Stimulated activated CD4-positive, alpha-beta T cell treated with anti-CD3 and anti-CD28 coated beads, TNF-alpha, amount 100 ng/mL, for 24 hours (primary cell): ENCODE measurements around the gene DOCK11.

Experiments used
- DNase-seq, 3 experiments: peaks; one replicate each; pipeline ENCODE4 v3.0.0-alpha.2; 2020; ENCODE audit warnings: low read depth in 3 of 3

The DOCK11 gene

DNA sequence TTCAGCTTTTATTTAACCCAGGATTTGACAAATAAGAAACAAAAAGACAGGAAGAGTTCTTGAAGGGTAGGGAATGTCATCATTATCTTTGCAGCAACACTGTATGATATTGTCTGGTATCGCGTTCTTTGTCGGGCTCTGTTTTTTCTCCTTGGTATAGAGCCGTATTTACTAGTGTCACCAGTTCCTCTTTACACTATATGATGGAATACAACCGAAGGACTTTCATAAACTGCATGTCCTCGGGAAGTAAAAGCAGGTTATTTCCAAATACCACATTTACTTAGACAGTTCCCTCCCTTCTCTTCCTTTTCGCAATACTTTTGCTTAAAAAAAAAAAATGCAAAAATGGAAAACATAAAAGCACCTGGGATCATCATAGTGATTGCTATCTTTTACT, 135.2 kb downstream of the DOCK11 start:
- DNase-seq, result no peak

GRCh38 chrX:118631586-118631985, 136.0 kb downstream of the DOCK11 start:
- DNase-seq, result no peak

DNA sequence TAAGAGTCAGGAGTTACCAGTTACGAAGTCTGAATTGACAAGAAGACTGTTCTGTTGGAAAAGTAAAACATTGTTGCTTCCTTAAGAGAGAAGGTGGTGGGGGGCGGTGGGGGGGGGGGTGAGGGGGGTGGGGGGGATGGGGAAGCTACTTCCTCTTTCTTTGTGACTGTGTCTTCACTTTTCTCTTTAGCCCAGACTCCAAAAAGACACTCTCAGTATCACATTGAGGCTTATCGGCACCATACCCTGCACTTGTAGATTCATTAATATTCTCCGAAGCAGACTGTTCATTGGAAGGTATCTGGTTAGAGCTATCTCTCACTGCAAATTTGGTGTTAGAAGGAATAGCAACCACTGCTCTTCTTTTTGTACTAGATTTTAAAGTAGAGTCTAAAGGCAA, 137.2 kb downstream of the DOCK11 start:
- DNase-seq, result no peak

DNA sequence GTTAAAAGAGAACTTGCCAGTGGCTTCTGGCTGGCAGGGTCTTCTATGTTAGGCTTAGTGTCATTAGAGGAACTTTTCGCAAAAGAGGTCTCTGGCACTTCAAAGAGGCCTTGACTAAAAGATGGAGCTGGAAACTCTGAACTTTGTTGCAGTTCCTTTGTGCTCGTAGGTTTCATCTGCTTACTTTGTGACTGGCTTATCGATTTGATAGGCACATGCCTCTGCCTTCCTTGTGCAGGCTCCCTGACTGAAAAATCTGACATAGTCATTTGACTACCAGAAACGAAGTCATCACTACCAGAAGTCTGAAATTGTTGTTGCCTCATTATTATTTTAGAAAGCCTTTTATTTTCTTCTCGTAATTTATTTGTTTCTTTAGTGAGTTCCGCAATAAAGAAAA, 137.9 kb downstream of the DOCK11 start:
- no peak for DNase-seq

- no peak for DNase-seq
These were observed 138.7 kb downstream of the DOCK11 start for GRCh38 chrX:118634336-118634735.

GRCh38 chrX:118637997-118638396, 142.4 kb downstream of the DOCK11 start:
- DNase-seq, result no peak

DNA sequence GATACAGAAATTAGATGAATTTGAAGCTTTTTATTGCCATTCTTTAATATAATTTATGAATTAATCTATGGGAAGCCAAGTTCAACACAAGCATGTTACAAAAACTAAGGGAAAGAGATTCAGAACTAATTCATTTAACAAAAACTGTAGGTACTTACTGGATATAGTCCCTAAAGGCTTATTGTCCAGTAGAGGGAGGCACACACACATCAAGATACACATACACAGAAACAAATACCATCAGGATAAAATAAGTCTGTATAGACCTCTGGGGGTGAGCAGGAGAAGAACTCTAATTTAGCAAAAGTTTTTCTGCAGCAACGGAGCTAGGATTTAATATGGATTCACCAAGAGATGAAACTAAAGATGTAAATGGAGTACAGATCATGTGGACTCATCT, 148.8 kb downstream of the DOCK11 start:
- no peak for DNase-seq

GRCh38 chrX:118652717-118653116, 157.1 kb downstream of the DOCK11 start:
- no peak for DNase-seq

- DNase-seq, result no peak
These were observed 158.7 kb downstream of the DOCK11 start for GRCh38 chrX:118654331-118654730.

- DNase-seq, result no peak
These were observed 160.1 kb downstream of the DOCK11 start for GRCh38 chrX:118655561-118656246.

- no peak for DNase-seq
These were observed 161.8 kb downstream of the DOCK11 start for GRCh38 chrX:118657413-118657812.

GRCh38 chrX:118660085-118660484, 164.5 kb downstream of the DOCK11 start:
- no peak for DNase-seq

DNA sequence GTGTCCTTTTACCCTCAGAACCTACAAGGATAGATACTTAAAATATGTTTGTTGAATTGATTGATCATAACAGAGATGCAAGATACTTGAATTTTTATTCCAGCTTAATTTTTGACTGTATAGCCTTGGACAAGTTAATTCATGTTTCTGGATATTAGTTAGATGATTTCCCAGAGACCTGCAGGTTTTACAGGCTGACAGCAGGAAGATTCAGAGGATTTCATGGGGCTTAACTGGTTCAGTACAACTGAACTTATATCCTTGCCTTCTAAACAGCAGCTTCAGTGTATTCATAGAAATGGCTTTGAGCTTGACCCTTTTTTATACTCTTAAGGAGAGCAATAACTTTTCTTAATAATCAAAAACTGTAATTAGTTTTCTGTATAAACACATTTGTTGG, 169.6 kb downstream of the DOCK11 start:
- no peak for DNase-seq

- no peak for DNase-seq
These were observed 170.9 kb downstream of the DOCK11 start for GRCh38 chrX:118666521-118666920.

DNA sequence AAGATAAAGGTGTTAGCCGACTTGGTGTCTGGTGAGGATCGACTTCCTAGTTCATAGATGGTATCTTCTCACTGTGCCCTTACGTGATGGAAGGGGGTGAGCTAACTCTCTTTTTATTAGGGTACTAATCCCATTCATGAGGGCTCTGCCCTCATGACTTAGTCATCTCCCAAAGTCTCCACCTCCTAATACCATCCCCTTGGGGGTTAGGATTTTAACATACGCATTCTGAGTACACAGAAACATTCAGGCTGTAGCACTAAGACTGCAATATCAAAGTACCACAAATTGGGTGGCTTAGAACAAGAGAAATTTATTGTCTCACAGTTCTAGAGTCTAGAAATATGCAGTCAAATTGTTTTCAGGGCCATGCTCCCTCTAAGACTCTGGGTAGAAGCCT, 173.8 kb downstream of the DOCK11 start:
- no peak for DNase-seq

- no peak for DNase-seq
These were observed 179.8 kb downstream of the DOCK11 start for GRCh38 chrX:118675326-118675965.

GRCh38 chrX:118675966-118676349, 180.3 kb downstream of the DOCK11 start:
- no peak for DNase-seq

GRCh38 chrX:118677318-118677717, 181.7 kb downstream of the DOCK11 start:
- no peak for DNase-seq

DNA sequence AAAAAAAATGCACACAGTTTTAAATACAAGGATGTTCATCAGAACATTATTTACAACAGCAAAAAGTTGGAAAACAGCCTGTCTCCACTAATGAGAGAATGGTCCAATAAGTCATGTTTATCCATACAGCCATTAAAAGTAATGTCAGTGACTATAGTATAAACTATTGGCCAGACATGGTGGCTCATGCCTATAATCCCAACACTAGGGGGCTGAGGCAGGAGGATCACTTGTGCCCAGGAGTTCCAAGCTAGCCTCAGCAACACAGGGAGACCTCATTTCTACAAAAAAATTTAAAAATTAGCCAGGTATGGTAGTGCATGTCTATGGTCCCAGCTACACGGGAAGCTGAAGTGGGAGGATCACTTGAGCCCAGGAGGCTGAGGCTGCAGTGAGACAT, 183.7 kb downstream of the DOCK11 start:
- DNase-seq, result no peak

DNA sequence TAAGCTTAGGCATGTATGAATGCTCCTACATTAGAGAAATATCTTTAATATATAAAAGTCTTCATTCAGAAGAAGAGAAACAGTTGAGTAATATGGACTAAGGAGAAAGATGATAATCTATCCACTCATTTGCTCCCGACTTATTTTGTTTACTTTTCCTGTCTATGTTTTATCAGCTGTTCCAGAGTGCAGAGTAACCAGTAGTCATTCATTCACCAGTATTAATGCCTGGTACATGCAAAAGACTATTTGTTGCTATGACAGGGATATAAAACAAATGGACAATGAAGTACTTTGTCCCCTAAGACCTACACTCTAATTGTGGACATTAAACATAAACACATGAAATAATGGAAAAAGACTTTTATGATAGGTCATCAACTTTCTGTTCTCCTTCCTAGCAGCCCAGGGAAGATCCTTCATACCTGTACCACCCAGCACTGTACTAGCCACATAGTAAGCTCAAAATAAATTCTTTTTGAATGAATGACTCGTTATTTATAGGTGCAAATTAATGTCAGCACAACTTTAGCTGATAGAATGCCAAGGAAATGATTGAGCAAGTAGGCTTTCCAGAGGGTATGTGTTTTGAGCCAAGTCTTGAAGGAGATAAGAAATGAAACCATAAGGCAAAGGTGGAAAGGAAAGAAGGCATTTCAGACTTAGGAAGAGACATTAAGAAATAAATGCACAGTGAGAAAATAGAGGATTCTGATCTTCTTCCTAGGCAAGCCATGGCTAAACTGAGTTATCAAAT, 186.8 kb downstream of the DOCK11 start:
- DNase-seq, result no peak

GRCh38 chrX:118685393-118685792, 189.8 kb downstream of the DOCK11 start:
- DNase-seq, result no peak

GRCh38 chrX:118688935-118689334, 193.3 kb downstream of the DOCK11 start:
- DNase-seq, result no peak

GRCh38 chrX:118693843-118694242, 198.2 kb downstream of the DOCK11 start:
- DNase-seq, result no peak
